HepG2 (cell line): ENCODE measurements around the gene SPTBN2. TPM values are rescaled to one million over a fixed set of nuclear protein-coding genes. Genes with fewer than 3 reads are reported as not detected.

Experiments used
- BHLHE40 ChIP-seq: IDR thresholded peaks from 2 replicates; pipeline ENCODE4 v1.6.1; 2011; ENCODE audit warnings: low read length, improper control_type of control experiment
- ELF3 ChIP-seq: IDR thresholded peaks from 2 replicates; pipeline ENCODE4 v1.6.1; 2016; ENCODE audit warnings: missing genetic modification reagents, missing compliant biosample characterization
- FIP1L1 ChIP-seq: fragments of 200-400 bp; formaldehyde crosslinking; IDR thresholded peaks from 2 replicates; pipeline ENCODE4 v1.6.1; 2018; ENCODE audit warnings: low read depth, mild to moderate bottlenecking, low read length, moderate library complexity, borderline replicate concordance; ENCODE audit not compliant: insufficient read depth
- GATAD2A ChIP-seq: IDR thresholded peaks from 2 replicates; pipeline ENCODE4 v1.6.1; 2016
- HDAC2 ChIP-seq: sonication (generic); formaldehyde crosslinking; IDR thresholded peaks from 2 replicates; pipeline ENCODE4 v1.4.0; 2020; ENCODE audit warnings: missing genetic modification reagents
- IKZF4 ChIP-seq: sonication (generic); formaldehyde crosslinking; IDR thresholded peaks from 2 replicates; pipeline ENCODE4 v1.5.1; 2020; ENCODE audit warnings: borderline replicate concordance, mild to moderate bottlenecking, low read depth, missing genetic modification reagents; ENCODE audit errors: not compliant biosample characterization
- IRF9 ChIP-seq: sonication (generic); formaldehyde crosslinking; IDR thresholded peaks from 2 replicates; pipeline ENCODE4 v1.8.0; 2022; ENCODE audit warnings: missing genetic modification reagents, mild to moderate bottlenecking, borderline replicate concordance
- JDP2 ChIP-seq: sonication (generic); formaldehyde crosslinking; IDR thresholded peaks from 2 replicates; pipeline ENCODE4 v1.8.1; 2022; ENCODE audit warnings: missing genetic modification reagents, borderline replicate concordance
- KLF13 ChIP-seq: sonication (generic); formaldehyde crosslinking; IDR thresholded peaks from 2 replicates; pipeline ENCODE4 v1.4.0; 2020; ENCODE audit warnings: mild to moderate bottlenecking, missing genetic modification reagents
- MEIS1 ChIP-seq: sonication (generic); formaldehyde crosslinking; IDR thresholded peaks from 2 replicates; pipeline ENCODE4 v1.9.0; 2021; ENCODE audit warnings: mild to moderate bottlenecking, missing genetic modification reagents, moderate library complexity, borderline replicate concordance
- MIER3 ChIP-seq: IDR thresholded peaks from 2 replicates; pipeline ENCODE4 v1.6.1; 2016; ENCODE audit warnings: missing compliant biosample characterization, borderline replicate concordance
- NFE2L2 ChIP-seq: fragments of 150-350 bp; IDR thresholded peaks from 2 replicates; pipeline ENCODE4 v1.6.1; 2014; ENCODE audit warnings: low read length
- NR2C2 ChIP-seq: sonication (generic); formaldehyde crosslinking; IDR thresholded peaks from 2 replicates; pipeline ENCODE4 v1.4.0; 2020; ENCODE audit warnings: missing genetic modification reagents, mild to moderate bottlenecking, moderate library complexity, borderline replicate concordance
- SP1 ChIP-seq, 2 experiments: fragments of 450-650 bp in 1 of 2; sonication (generic) in 1 of 2; formaldehyde crosslinking in 1 of 2; IDR thresholded peaks; 2 replicates each; pipeline versions ENCODE4 v1.4.0 to v1.6.1; 2016 to 2020; ENCODE audit warnings: missing genetic modification reagents in 1 of 2
- SRY ChIP-seq: sonication (generic); formaldehyde crosslinking; IDR thresholded peaks from 2 replicates; pipeline ENCODE4 v1.8.0; 2022; ENCODE audit warnings: mild to moderate bottlenecking, missing genetic modification reagents
- TOPORS ChIP-seq: sonication (generic); formaldehyde crosslinking; IDR thresholded peaks from 2 replicates; pipeline ENCODE4 v1.8.0; 2023; ENCODE audit warnings: mild to moderate bottlenecking, missing genetic modification reagents
- ZFP1 ChIP-seq: IDR thresholded peaks from 2 replicates; pipeline ENCODE4 v1.6.1; 2016
- ZMYM2 ChIP-seq: sonication (generic); formaldehyde crosslinking; IDR thresholded peaks from 2 replicates; pipeline ENCODE4 v1.8.0; 2022; ENCODE audit warnings: mild to moderate bottlenecking, missing genetic modification reagents
- ZNF205 ChIP-seq: IDR thresholded peaks from 2 replicates; pipeline ENCODE4 v1.6.1; 2018; ENCODE audit warnings: missing biosample characterization, missing genetic modification reagents
- ZNF234 ChIP-seq: sonication (generic); formaldehyde crosslinking; conservative IDR thresholded peaks from 2 replicates; pipeline ENCODE4 v1.5.1; 2020; ENCODE audit warnings: mild to moderate bottlenecking, missing genetic modification reagents
- ZNF646 ChIP-seq: sonication (generic); formaldehyde crosslinking; IDR thresholded peaks from 2 replicates; pipeline ENCODE4 v1.9.0; 2021; ENCODE audit warnings: mild to moderate bottlenecking, missing genetic modification reagents
- ZNF746 ChIP-seq: sonication (generic); formaldehyde crosslinking; IDR thresholded peaks from 2 replicates; pipeline ENCODE4 v1.8.0; 2022; ENCODE audit warnings: mild to moderate bottlenecking, missing genetic modification reagents
- polyA plus RNA-seq, 8 experiments: library from polyadenylated mRNA; depleted of rRNA in 3 of 8; stranded (reverse) in 7 of 8; unstranded in 1 of 8; fragments of >200 nt; fragmentation: Illumina TruSeq in 4 of 8; extraction: Trizol in 4 of 8; gene quantifications; 2 replicates each; pipeline versions ENCODE4 v1.2.1 to v1.2.3, GENCODE V29; 2011 to 2016; ENCODE audit warnings: low read depth in 4 of 8, missing spikeins in 1 of 8, mixed read lengths in 1 of 8; ENCODE audit not compliant: insufficient read depth in 1 of 8
- total RNA-seq, 5 experiments: library from RNA; depleted of rRNA; stranded (reverse); fragments of >200 nt; fragmentation: Illumina TruSeq; extraction: Trizol; gene quantifications; 2 replicates each; pipeline ENCODE4 v1.2.3, GENCODE V29; 2016; ENCODE audit warnings: low read depth in 1 of 5
- TF ChIP-seq, protein P1 (sequence below): sonication (generic); formaldehyde crosslinking; IDR thresholded peaks from 2 replicates; pipeline ENCODE4 v1.8.1; 2023; ENCODE audit warnings: mild to moderate bottlenecking, missing genetic modification reagents, borderline replicate concordance

SPTBN2 gene
- total and polyA plus RNA-seq, 2 of the 13 experiments (the other 11 are each of a cell fraction or from before 2014, with no cell fraction given): 0.65 to 4.0 TPM

GRCh38 chr11:66638177-66639065, 90.6 kb downstream of the SPTBN2 start, which contains the start of gene RBM4 (continued):
- TF ChIP-seq KLF13 (CRISPR knock-in tag) (no peak), ZNF205 (CRISPR knock-in tag) (peak; percentile 59), IKZF4 (peak; percentile 43), ZFP1 (CRISPR knock-in tag) (no peak), ZNF646 (CRISPR knock-in tag) (0 out of 2 replicates have a peak, but pooled peaks have one; percentile 28), ZNF746 (peak; percentile 59; the same call in 1 of the 2 replicates), SP1 (IDR thresholded peaks at IDR 0.05) (no peak), SP1 (CRISPR knock-in tag; IDR thresholded peaks at IDR 0.05) (no peak), IRF9 (CRISPR knock-in tag) (peak; percentile 74; the same call in 1 of the 2 replicates), JDP2 (CRISPR knock-in tag) (no peak), MEIS1 (CRISPR knock-in tag) (no peak), ZMYM2 (CRISPR knock-in tag) (no peak), FIP1L1 (0 out of 2 replicates have a peak, but pooled peaks have one; percentile 87), BHLHE40 (0 out of 2 replicates have a peak, but pooled peaks have one; percentile 11), GATAD2A (CRISPR knock-in tag) (no peak), SRY (CRISPR knock-in tag) (peak; percentile 70; the same call in 1 of the 2 replicates), HDAC2 (CRISPR knock-in tag) (peak; percentile 34; the same call in 1 of the 2 replicates), MIER3 (CRISPR knock-in tag) (no peak), ZNF234 (CRISPR knock-in tag) (no peak), NFE2L2 (no peak), NR2C2 (CRISPR knock-in tag) (no peak; the same call in 1 of the 2 replicates), TOPORS (CRISPR knock-in tag) (no peak), ELF3 (CRISPR knock-in tag) (peak; percentile 41)
- TF ChIP-seq, protein P1, sequence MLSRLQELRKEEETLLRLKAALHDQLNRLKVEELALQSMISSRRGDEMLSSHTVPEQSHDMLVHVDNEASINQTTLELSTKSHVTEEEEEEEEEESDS (CRISPR knock-in tag): no peak
